AG08395 (cell line): Measurements from ENCODE around the gene P3H2.
"Not testable (repeated sequence)": the region's sequence is repeated elsewhere in the genome, so short reads cannot be mapped to it uniquely, and the experiment has no call there.

Experiments
- DNase-seq: peaks from one replicate; pipeline ENCODE4 v3.0.0; 2012; ENCODE audit warnings: mixed read lengths, low spot score

The P3H2 gene

GRCh38 chr3:189983612-189984011 lies 137.1 kb downstream of the P3H2 start:
- no peak for DNase-seq

- DNase-seq = no peak
Observed at GRCh38 chr3:189982321-189982945, 138.3 kb downstream of the P3H2 start.

- DNase-seq = peak; percentile 77
Observed at GRCh38 chr3:189981668-189982067, 139.0 kb downstream of the P3H2 start.

- DNase-seq = no peak
Observed at GRCh38 chr3:189978753-189979152, 141.9 kb downstream of the P3H2 start.

- no peak for DNase-seq
Observed at GRCh38 chr3:189977174-189977573, 143.5 kb downstream of the P3H2 start.

- no peak for DNase-seq
Observed at GRCh38 chr3:189975391-189975990, 145.2 kb downstream of the P3H2 start.

- DNase-seq = no peak
Observed at GRCh38 chr3:189974359-189974758, 146.3 kb downstream of the P3H2 start.

- DNase-seq = peak; percentile 62
Observed at GRCh38 chr3:189967254-189967865, 153.3 kb downstream of the P3H2 start.

- no peak for DNase-seq
Observed at GRCh38 chr3:189966843-189967242, 153.9 kb downstream of the P3H2 start.

GRCh38 chr3:189964623-189965332 lies 155.9 kb downstream of the P3H2 start:
- DNase-seq = no peak

GRCh38 chr3:189962466-189962865 lies 158.2 kb downstream of the P3H2 start:
- DNase-seq = no peak

GRCh38 chr3:189961522-189962161 lies 159.1 kb downstream of the P3H2 start:
- peak; percentile 90 for DNase-seq

- DNase-seq = not testable (repeated sequence)
Observed at GRCh38 chr3:189961086-189961485, 159.6 kb downstream of the P3H2 start.

- no peak for DNase-seq
Observed at GRCh38 chr3:189954733-189955665, 165.7 kb downstream of the P3H2 start.

- DNase-seq = no peak
Observed at GRCh38 chr3:189953551-189953950, 167.1 kb downstream of the P3H2 start.

- DNase-seq = no peak
Observed at GRCh38 chr3:189952272-189952671, 168.4 kb downstream of the P3H2 start.

GRCh38 chr3:189950258-189950657 lies 170.4 kb downstream of the P3H2 start:
- DNase-seq = no peak

- DNase-seq = no peak
Observed at GRCh38 chr3:189949580-189949979, 171.1 kb downstream of the P3H2 start.

GRCh38 chr3:189948724-189949045 lies 172.0 kb downstream of the P3H2 start:
- DNase-seq = no peak

- peak; percentile 41 for DNase-seq
Observed at GRCh38 chr3:189947948-189948723, 172.6 kb downstream of the P3H2 start.

- no peak for DNase-seq
Observed at GRCh38 chr3:189947068-189947467, 173.6 kb downstream of the P3H2 start.
